Lower lobe of right lung (tissue), 2 donors: ENCODE results near the gene KCNK16. TPM values are rescaled to one million over a fixed set of nuclear protein-coding genes. Genes with fewer than 3 reads are reported as not detected.

Experiments used
- ATAC-seq, 2 donors: fragments of 200-7000 bp; cut with Tn5 transposase; one replicate each; pipeline ENCODE4 v1.9.1; 2020 to 2022; ENCODE audit warnings: mild to moderate bottlenecking in 2 of 2, moderate library complexity in 2 of 2
- DNase-seq: peaks from one replicate; pipeline ENCODE4 v3.0.0-alpha.2; 2020
- H3K27ac ChIP-seq: fragments of 200-600 bp; one replicate; pipeline ENCODE4 v1.8.0; 2022
- H3K27me3 ChIP-seq: fragments of 200-600 bp; one replicate; pipeline ENCODE4 v1.8.0; 2022; ENCODE audit warnings: low read depth
- H3K36me3 ChIP-seq: fragments of 200-600 bp; one replicate; pipeline ENCODE4 v1.8.0; 2022; ENCODE audit warnings: mild to moderate bottlenecking
- H3K4me1 ChIP-seq: fragments of 200-600 bp; one replicate; pipeline ENCODE4 v1.8.0; 2022
- H3K4me3 ChIP-seq: fragments of 200-600 bp; one replicate; pipeline ENCODE4 v1.8.0; 2022; ENCODE audit warnings: mild to moderate bottlenecking
- H3K9me3 ChIP-seq: fragments of 200-600 bp; one replicate; pipeline ENCODE4 v1.8.0; 2022
- CTCF ChIP-seq: fragments of 200-600 bp; IDR thresholded peaks from one replicate; pipeline ENCODE4 v1.8.0; 2022; ENCODE audit warnings: antibody characterized with exemption, mild to moderate bottlenecking
- intact Hi-C: fragments of 100-400 bp; cut with DNase I; formaldehyde crosslinking; loops from one replicate; pipeline ENCODE4 v1.11.0; 2022
- total RNA-seq: library from RNA; stranded (reverse); fragmentation: NEBNext Ultra II Directional; extraction: Animal tissue kit (Norgen Biotek cat#: 25700); gene quantifications from one replicate; pipeline ENCODE4 v1.2.1, GENCODE V29; 2021
- donor health status: DM: no; HTN: yes; CAD: no; lungs with severe emphysema.

Gene KCNK16
- total RNA-seq, 1 donor from 2014 or later: not detected

- no peak overlapping the region for H3K27ac ChIP-seq
- H3K4me1 ChIP-seq: peaks cover 17% of the 10 kb centered on the region
- H3K9me3 ChIP-seq: no peaks in the 10 kb centered on the region
- ATAC-seq (peak; percentile 40 to 60), DNase-seq (no peak)
- H3K36me3 ChIP-seq: no peaks in the 10 kb centered on the region
- no peak for TF ChIP-seq CTCF
- no peaks in the 10 kb centered on the region for H3K27me3 ChIP-seq
- intact Hi-C loops: no loop called here
- H3K4me3 ChIP-seq: no peak overlapping the region
Observed at GRCh38 chr6:39357998-39358686, 35.6 kb upstream of the KCNK16 start.

GRCh38 chr6:39353698-39354315 is 31.3 kb upstream of the KCNK16 start:
- Histone ChIP-seq H3K27me3 (no peaks in the 10 kb centered on the region), H3K9me3 (no peaks in the 10 kb centered on the region), H3K4me1 (peaks cover 7% of the 10 kb centered on the region), H3K27ac (no peak overlapping the region), H3K4me3 (no peak overlapping the region), H3K36me3 (no peaks in the 10 kb centered on the region)
- DNase-seq: no peak
- ATAC-seq: no peak
- intact Hi-C loops: no loop called here
- no peak for TF ChIP-seq CTCF

- Histone ChIP-seq H3K4me1 (no peaks in the 10 kb centered on the region), H3K27ac (no peak overlapping the region), H3K4me3 (no peak overlapping the region), H3K9me3 (no peaks in the 10 kb centered on the region), H3K36me3 (no peaks in the 10 kb centered on the region), H3K27me3 (no peaks in the 10 kb centered on the region)
- no peak for TF ChIP-seq CTCF
- ATAC-seq: peak in 1 of 2 donors; percentile 28
- intact Hi-C loops: no loop called here
- DNase-seq: no peak
Observed at GRCh38 chr6:39350723-39351505, 28.4 kb upstream of the KCNK16 start.

GRCh38 chr6:39348740-39349139 is 26.2 kb upstream of the KCNK16 start:
- no peaks in the 10 kb centered on the region for H3K27me3 ChIP-seq
- DNase-seq: no peak
- H3K36me3 ChIP-seq: no peaks in the 10 kb centered on the region
- no peak for TF ChIP-seq CTCF
- intact Hi-C loops: no loop called here
- H3K4me1 ChIP-seq: peaks cover 1% of the 10 kb centered on the region
- no peak overlapping the region for H3K27ac ChIP-seq
- H3K9me3 ChIP-seq: no peaks in the 10 kb centered on the region
- ATAC-seq: no peak
- no peak overlapping the region for H3K4me3 ChIP-seq

GRCh38 chr6:39347906-39348585 is 25.5 kb upstream of the KCNK16 start:
- intact Hi-C loops: no loop called here
- H3K4me3 ChIP-seq: no peak overlapping the region
- no peaks in the 10 kb centered on the region for H3K9me3 ChIP-seq
- H3K36me3 ChIP-seq: no peaks in the 10 kb centered on the region
- no peaks in the 10 kb centered on the region for H3K27me3 ChIP-seq
- TF ChIP-seq CTCF: peak; percentile 89
- peak; percentile 78 for DNase-seq
- H3K4me1 ChIP-seq: peaks cover 8% of the 10 kb centered on the region
- H3K27ac ChIP-seq: no peak overlapping the region
- ATAC-seq: peak; percentile 81 to 83
